GM21528 (cell line): ENCODE data around the gene C1orf226.
"Not testable (repeated sequence)": the region's sequence is repeated elsewhere in the genome, so short reads cannot be mapped to it uniquely, and the experiment has no call there.

ENCODE experiments used
- ATAC-seq: cut with Tn5 transposase; IDR thresholded peaks from one replicate; pipeline ENCODE4 v1.9.1; 2021; ENCODE audit warnings: mild to moderate bottlenecking, moderate library complexity; ENCODE audit not compliant: unreplicated experiment, low FRiP score

C1orf226 gene

DNA sequence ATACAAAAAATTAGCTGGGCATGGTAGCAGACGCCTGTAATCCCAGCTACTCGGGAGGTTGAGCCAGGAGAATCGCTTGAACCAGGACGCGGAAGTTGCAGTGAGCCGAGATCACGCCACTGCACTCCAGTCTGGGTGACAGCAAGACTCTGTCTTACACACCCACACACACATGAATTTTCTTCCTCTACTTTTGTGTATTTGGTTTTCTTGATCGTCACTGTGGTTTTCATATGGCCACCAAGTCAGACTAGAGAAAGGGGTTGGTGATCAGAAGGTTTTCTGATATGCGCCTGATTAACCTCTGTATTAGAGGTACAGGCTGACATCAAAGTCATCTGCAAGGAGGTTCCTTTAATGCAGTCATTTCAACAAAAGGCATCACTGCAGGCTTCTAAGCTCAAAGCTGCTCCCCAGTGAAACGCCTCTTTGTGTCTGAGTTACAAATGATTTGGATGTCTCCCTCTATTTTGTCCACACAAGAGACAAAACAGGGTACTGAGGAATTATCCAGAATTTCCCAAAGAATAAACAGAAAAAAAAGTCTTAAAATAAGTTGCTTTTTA, 19.3 kb downstream of the C1orf226 start:
- no peak for ATAC-seq

DNA sequence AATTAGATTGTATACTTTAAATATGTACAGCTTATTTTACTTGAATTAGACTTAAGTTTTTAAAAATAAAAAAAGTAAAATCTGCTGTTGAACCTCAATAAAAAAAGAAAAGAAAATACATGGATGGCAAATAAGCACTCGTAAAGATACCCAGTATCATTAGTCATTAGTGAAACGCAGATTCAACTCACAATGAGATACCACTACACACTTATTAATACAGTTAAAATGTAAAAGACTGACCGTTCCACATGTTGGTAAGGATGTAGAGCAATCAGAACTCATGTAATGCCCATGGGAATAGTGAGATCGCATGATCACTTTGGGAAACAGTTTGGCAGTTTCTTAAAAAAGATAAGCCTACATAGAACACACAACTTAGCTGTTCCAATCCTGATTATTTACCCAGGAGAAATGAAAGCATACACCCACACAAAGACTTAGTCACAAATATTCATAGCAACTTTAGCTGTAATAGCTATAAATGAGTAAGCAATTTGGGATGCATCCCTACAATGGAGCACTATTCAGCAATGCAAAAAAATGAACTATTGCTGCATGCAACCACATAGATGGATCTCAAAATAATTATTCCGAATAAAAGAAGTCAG, 23.1 kb downstream of the C1orf226 start:
- ATAC-seq: no peak

DNA sequence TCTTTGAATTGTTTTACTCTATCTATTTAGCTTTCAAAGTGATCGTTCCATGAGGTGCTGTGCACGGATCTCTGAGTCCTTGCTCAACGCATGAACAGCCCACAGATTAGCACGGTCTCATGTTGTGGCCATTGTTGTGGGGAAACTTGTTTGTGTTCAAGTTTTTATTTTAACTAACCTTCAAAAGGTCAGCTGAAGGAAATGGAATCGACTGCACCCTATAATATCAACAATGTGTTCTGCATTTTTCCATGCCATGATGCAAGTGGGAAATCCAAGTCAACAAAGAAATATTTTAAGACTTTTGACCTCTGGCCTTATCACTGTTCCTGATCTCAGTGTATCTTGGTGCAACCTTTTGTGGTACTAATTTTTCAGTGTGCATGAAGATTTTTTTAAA, 24.3 kb downstream of the C1orf226 start:
- no peak for ATAC-seq

DNA sequence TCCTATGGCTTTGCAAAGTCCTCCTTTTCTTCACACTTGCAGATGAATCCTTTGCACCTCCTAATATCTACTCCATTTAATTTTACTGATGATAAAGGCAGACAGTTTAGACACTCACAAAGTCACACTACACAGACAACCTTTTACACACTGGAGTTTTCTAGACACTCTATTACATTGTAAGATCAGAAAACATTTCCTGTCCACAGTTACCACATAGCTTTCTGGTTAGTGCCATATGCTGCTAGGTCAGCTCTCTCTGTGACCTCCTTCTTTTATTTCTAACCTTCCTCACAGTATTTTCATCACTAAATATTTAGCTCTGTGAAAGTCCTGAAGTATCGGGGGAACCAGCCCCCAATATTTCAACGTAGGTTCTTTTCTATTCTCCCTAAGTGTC, 25.3 kb downstream of the C1orf226 start:
- no peak for ATAC-seq

- no peak for ATAC-seq
Observed at GRCh38 chr1:162407539-162407938, 26.0 kb downstream of the C1orf226 start.

- no peak for ATAC-seq
Observed at GRCh38 chr1:162412002-162412401, 30.5 kb downstream of the C1orf226 start, which contains the start of gene SH2D1B. Gene SH2D1B, minus strand, starts transcription at chr1:162412136. Its CDS starts 120 bp downstream, at chr1:162412016.

DNA sequence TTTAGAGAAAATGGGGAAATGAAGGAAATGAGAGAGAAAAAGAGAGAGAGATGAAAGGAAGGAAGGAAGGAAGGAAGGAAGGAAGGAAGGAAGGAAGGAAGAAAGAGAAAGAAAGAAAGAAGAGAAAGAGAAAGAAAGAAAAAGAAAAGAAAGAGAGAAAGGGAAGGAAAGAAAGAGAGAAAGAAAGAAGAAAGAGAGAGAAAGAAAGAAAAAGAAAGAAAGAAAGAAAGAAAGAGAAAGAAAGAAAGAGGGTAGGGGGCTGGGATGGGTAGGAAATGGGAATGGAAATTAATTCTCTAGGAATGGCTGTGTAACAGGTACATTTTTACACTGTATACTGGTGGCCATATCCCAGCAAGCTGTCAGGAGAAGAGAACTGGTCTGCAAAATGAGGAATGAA, 34.7 kb downstream of the C1orf226 start:
- no peak for ATAC-seq

- ATAC-seq: no peak
Observed at GRCh38 chr1:162416909-162417308, 35.4 kb downstream of the C1orf226 start.

- no peak for ATAC-seq
Observed at GRCh38 chr1:162417650-162418049, 36.1 kb downstream of the C1orf226 start.

- not testable (repeated sequence) for ATAC-seq
Observed at GRCh38 chr1:162418584-162418983, 37.1 kb downstream of the C1orf226 start.

GRCh38 chr1:162419450-162419931, 38.0 kb downstream of the C1orf226 start:
- not testable (repeated sequence) for ATAC-seq

GRCh38 chr1:162420120-162420519, 38.6 kb downstream of the C1orf226 start:
- no peak for ATAC-seq

DNA sequence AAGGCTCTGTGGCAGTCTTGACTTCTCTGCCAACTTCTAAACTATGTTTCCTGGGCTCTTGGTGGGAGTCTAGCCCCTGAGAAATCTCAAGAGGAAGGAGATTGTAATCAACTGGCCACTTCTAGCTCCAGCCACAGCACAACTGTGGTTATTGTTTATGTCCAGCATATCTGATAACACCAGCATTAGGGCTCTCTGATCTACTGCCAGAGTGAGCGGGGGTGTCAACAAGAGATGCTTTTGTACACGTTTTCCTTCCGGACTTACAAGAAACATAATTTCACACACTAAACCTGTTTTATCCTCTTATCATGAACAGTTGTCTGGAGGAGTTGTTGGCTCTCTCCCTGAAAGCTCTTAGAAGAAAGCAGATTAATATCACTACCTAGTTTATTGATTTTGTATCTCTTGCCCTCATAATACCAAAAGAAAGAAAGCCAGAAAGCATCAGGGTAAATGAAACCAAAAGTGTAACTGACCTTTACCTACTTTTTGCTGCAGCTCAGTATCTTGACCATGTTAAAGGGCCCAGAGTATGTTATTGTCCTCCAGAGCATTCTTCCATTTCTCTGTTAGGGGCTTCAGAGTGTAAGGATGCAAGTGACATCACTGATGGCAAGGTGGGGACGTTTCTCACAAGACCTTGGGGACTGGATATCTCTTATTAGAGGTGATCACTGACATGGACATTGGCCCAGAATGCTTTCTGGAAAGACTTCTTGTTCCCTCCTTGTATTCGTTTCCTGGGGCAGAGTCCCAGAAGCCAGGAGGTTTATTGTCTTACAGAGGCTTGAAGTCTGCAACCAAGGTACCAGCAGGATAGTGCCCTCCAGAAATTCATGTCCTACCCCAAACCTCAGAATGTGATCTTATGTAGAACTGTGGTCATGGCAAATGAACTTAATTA, 40.0 kb downstream of the C1orf226 start:
- ATAC-seq: no peak

DNA sequence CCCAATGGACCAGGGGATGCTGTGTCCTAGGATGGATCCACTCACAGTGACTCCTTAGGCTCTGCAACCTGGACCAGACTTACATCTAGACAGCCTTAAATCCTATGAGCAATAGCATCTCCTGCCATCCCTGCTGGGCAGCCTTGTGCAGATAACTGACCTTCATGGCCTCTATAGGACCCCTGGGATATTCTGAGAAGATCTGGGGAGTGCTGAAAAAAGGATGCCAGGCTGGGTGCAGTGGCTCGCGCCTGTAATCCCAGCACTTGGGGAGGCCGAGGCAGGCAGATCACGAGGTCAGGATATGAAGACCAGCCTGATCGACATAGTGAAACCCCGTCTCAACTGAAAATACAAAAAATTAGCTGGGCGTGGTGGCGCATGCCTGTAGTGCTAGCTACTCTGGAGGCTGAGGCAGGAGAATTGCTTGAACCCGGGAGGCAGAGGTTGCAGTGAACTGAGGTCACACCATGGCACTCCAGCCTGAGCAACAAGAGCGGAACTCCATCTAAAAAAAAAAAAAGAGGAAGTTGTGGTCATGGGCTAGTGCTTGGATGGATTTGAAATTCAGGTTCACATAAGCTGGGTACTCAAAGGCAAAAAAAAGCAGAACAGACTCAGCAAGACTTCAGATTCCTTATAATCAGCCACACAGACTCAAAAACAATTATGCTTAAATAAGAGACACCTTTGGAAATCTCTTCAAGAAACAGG, 41.3 kb downstream of the C1orf226 start:
- no peak for ATAC-seq

GRCh38 chr1:162430583-162430982, 49.1 kb downstream of the C1orf226 start:
- no peak for ATAC-seq

DNA sequence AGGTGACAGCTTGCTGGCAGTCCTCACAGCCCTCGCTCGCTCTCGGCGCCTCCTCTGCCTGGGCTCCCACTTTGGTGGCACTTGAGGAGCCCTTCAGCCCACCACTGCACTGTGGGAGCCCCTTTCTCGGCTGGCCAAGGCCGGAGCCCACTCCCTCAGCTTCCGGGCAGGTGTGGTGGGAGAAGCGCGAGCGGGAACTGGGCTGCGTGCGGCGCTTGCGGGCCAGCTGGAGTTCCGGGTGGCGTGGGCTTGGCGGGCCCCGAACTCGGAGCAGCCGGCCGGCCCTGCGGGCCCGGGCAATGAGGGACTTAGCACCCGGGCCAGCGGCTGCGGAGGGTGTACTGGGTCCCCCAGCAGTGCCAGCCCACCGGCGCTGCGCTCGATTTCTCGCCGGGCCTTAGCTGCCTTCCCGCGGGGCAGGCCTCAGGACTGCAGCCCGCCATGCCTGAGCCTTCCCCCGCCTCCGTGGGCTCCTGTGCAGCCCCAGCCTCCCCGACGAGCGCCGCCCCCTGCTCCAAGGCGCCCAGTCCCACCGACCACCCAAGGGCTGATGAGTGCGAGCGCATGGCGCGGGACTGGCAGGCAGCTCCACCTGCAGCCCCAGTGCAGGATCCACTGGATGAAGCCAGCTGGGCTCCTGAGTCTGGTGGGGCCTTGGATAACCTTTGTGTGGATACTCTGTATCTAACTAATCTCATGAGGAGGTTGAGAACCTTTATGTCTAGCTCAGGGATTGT, 51.6 kb downstream of the C1orf226 start:
- ATAC-seq: not testable (repeated sequence)
